H1 (cell line): Measurements from ENCODE around the gene PUDP. TPM values are rescaled to one million over a fixed set of nuclear protein-coding genes. Genes with fewer than 3 reads are reported as not detected.

ENCODE experiments used
- CTCF ChIA-PET: fragments of 300-600 bp; sonication (Branson Sonifier 250); formaldehyde crosslinking; loops from one replicate; lab custom pipeline; 2021; ENCODE audit not compliant: partially characterized antibody; lab: Charles Lee
- POLR2A ChIA-PET: fragments of 300-600 bp; sonication (Branson Sonifier 250); formaldehyde crosslinking; loops from one replicate; lab custom pipeline; 2021; ENCODE audit warnings: inconsistent platforms; ENCODE audit not compliant: partially characterized antibody; lab: Charles Lee
- DNase-seq, 2 experiments: peaks; one replicate each; pipeline versions ENCODE4 v3.0.0 to v3.0.0-alpha.2; 2010 to 2022; ENCODE audit warnings: low spot score in 2 of 2, low read depth in 1 of 2, mixed read lengths in 1 of 2
- FAIRE-seq: peaks from 2 replicates; lab custom pipeline; 2011; peaks lifted over from hg19 to GRCh38; lab: Jason Lieb, UNC
- H2AFZ ChIP-seq: 2 replicates; pipeline ENCODE4 v1.8.1; 2012; ENCODE audit warnings: low read length, inconsistent platforms
- H2AK5ac ChIP-seq: 2 replicates; pipeline ENCODE4 v1.6.1; 2013; ENCODE audit warnings: low read depth, low read length
- H2BK120ac ChIP-seq: replicated peaks from 2 replicates; pipeline ENCODE3; 2013; ENCODE audit warnings: low read depth, low read length, inconsistent platforms
- H2BK12ac ChIP-seq: 2 replicates; pipeline ENCODE4 v1.6.1; 2013; ENCODE audit warnings: low read depth, low read length
- H2BK15ac ChIP-seq: 2 replicates; pipeline ENCODE4 v1.6.1; 2013; ENCODE audit warnings: low read length
- H2BK20ac ChIP-seq: 2 replicates; pipeline ENCODE4 v1.6.1; 2013; ENCODE audit warnings: low read length
- H2BK5ac ChIP-seq: 2 replicates; pipeline ENCODE4 v1.6.1; 2013; ENCODE audit warnings: low read depth, low read length
- H3K14ac ChIP-seq: 2 replicates; pipeline ENCODE4 v1.6.1; 2013; ENCODE audit warnings: inconsistent platforms; ENCODE audit not compliant: insufficient read length
- H3K18ac ChIP-seq: 2 replicates; pipeline ENCODE4 v1.6.1; 2013; ENCODE audit warnings: low read length; ENCODE audit errors: extremely low read depth
- H3K23ac ChIP-seq: 2 replicates; pipeline ENCODE4 v1.6.1; 2013; ENCODE audit warnings: inconsistent platforms; ENCODE audit not compliant: insufficient read length
- H3K23me2 ChIP-seq: 2 replicates; pipeline ENCODE4 v1.6.1; 2013; ENCODE audit warnings: low read depth, low read length
- H3K27ac ChIP-seq: 2 replicates; pipeline ENCODE4 v1.6.1; 2011; ENCODE audit warnings: low read depth, low read length, inconsistent platforms
- H3K27me3 ChIP-seq, 4 experiments: replicated peaks in 1 of 4; 1 replicate in 1 of 4; 2 replicates in 3 of 4; pipeline versions ENCODE4 v1.6.1 to v1.8.1; 2011 to 2013; ENCODE audit warnings: low read length in 3 of 4, mild to moderate bottlenecking in 3 of 4, inconsistent platforms in 2 of 4, mixed read lengths in 2 of 4, moderate library complexity in 1 of 4; ENCODE audit not compliant: control insufficient read depth in 3 of 4, insufficient read depth in 3 of 4; ENCODE audit errors: extremely low read depth in 1 of 4
- H3K36me3 ChIP-seq, 4 experiments: 2 replicates each; pipeline versions ENCODE4 v1.6.1 to v1.8.1; 2011 to 2013; ENCODE audit warnings: mild to moderate bottlenecking in 4 of 4, low read length in 3 of 4, moderate library complexity in 2 of 4, control low read depth in 1 of 4, inconsistent platforms in 1 of 4; ENCODE audit not compliant: insufficient read depth in 4 of 4, control insufficient read depth in 2 of 4
- H3K4ac ChIP-seq: replicated peaks from 2 replicates; pipeline ENCODE3; 2013; ENCODE audit warnings: low read length, low read depth, mixed read lengths, inconsistent platforms; ENCODE audit not compliant: insufficient read length
- H3K4me1 ChIP-seq, 4 experiments: replicated peaks in 1 of 4; 1 replicate in 1 of 4; 2 replicates in 3 of 4; pipeline versions ENCODE4 v1.6.1 to v1.8.1; 2011 to 2013; ENCODE audit warnings: low read length in 3 of 4, inconsistent platforms in 2 of 4, mixed read lengths in 1 of 4; ENCODE audit not compliant: insufficient read depth in 4 of 4, control insufficient read depth in 3 of 4
- H3K4me2 ChIP-seq, 2 experiments: 2 replicates each; pipeline versions ENCODE4 v1.6.1 to v1.8.1; 2011 to 2013; ENCODE audit warnings: low read depth in 2 of 2, low read length in 2 of 2, control low read depth in 1 of 2, inconsistent platforms in 1 of 2, mild to moderate bottlenecking in 1 of 2; ENCODE audit not compliant: insufficient read depth in 1 of 2
- H3K4me3 ChIP-seq, 4 experiments: fragments of 200-600, 300-600 bp in 1 of 4; sonication (generic), shearing (Covaris generic), sonication (Bioruptor Twin) in 1 of 4; 2 replicates each; pipeline versions ENCODE4 v1.5.1 to v1.8.1; 2011 to 2016; ENCODE audit warnings: low read length in 4 of 4, low read depth in 3 of 4, control low read depth in 2 of 4, inconsistent platforms in 2 of 4, mild to moderate bottlenecking in 2 of 4, mixed read lengths in 1 of 4, moderate library complexity in 1 of 4; ENCODE audit not compliant: insufficient read depth in 2 of 4; ENCODE audit errors: extremely low read depth in 1 of 4
- H3K56ac ChIP-seq: replicated peaks from 2 replicates; pipeline ENCODE3; 2013; ENCODE audit warnings: low read depth, mild to moderate bottlenecking, mixed read lengths, low read length, inconsistent platforms; ENCODE audit not compliant: insufficient read length
- H3K79me1 ChIP-seq: 2 replicates; pipeline ENCODE4 v1.6.1; 2013; ENCODE audit warnings: low read depth, low read length, control low read depth
- H3K79me2 ChIP-seq, 2 experiments: 2 replicates each; pipeline versions ENCODE4 v1.6.1 to v1.8.1; 2012 to 2013; ENCODE audit warnings: low read length in 2 of 2, mild to moderate bottlenecking in 2 of 2, inconsistent platforms in 1 of 2; ENCODE audit not compliant: insufficient read depth in 2 of 2, control insufficient read depth in 1 of 2
- H3K9ac ChIP-seq, 4 experiments: replicated peaks in 1 of 4; 1 replicate in 1 of 4; 2 replicates in 3 of 4; pipeline versions ENCODE4 v1.6.1 to v1.8.1; 2011 to 2013; ENCODE audit warnings: low read depth in 3 of 4, low read length in 3 of 4, control low read depth in 2 of 4, mild to moderate bottlenecking in 2 of 4, moderate library complexity in 2 of 4, inconsistent platforms in 1 of 4; ENCODE audit errors: extremely low read depth in 1 of 4
- H3K9me3 ChIP-seq, 2 experiments: 2 replicates each; pipeline versions ENCODE4 v1.6.1 to v1.8.1; 2012 to 2013; ENCODE audit warnings: mild to moderate bottlenecking in 2 of 2, moderate library complexity in 2 of 2, control low read depth in 1 of 2, inconsistent platforms in 1 of 2, low read depth in 1 of 2, low read length in 1 of 2, mixed read lengths in 1 of 2; ENCODE audit not compliant: insufficient read depth in 2 of 2
- H4K20me1 ChIP-seq, 2 experiments: replicated peaks in 1 of 2; 2 replicates each; pipeline versions ENCODE3 to v1.8.1; 2011 to 2013; ENCODE audit warnings: inconsistent platforms in 2 of 2, low read length in 2 of 2, mild to moderate bottlenecking in 1 of 2; ENCODE audit not compliant: insufficient read depth in 2 of 2, control insufficient read depth in 1 of 2
- H4K5ac ChIP-seq: 2 replicates; pipeline ENCODE4 v1.6.1; 2013; ENCODE audit warnings: low read length, low read depth, mixed read lengths, inconsistent platforms; ENCODE audit not compliant: insufficient read length
- H4K8ac ChIP-seq: 2 replicates; pipeline ENCODE4 v1.8.0; 2013; ENCODE audit warnings: mild to moderate bottlenecking, moderate library complexity, low read length, inconsistent platforms; ENCODE audit not compliant: insufficient read depth; ENCODE audit errors: extremely low read depth
- H4K91ac ChIP-seq: replicated peaks from 2 replicates; pipeline ENCODE3; 2013; ENCODE audit warnings: low read length, mixed read lengths, inconsistent platforms; ENCODE audit not compliant: insufficient read length
- CTCF ChIP-seq, 3 experiments: IDR thresholded peaks; 1 replicate in 2 of 3; 2 replicates in 1 of 3; pipeline versions ENCODE4 v1.5.1 to v1.6.1; 2011; ENCODE audit warnings: low read length in 3 of 3, mild to moderate bottlenecking in 3 of 3, inconsistent platforms in 2 of 3, low read depth in 1 of 3, moderate library complexity in 1 of 3; ENCODE audit not compliant: insufficient read depth in 1 of 3; ENCODE audit errors: control extremely low read depth in 1 of 3
- EGR1 ChIP-seq: IDR thresholded peaks from 2 replicates; pipeline ENCODE4 v1.6.1; 2011; ENCODE audit warnings: low read depth, low read length, borderline replicate concordance
- FOSL1 ChIP-seq: IDR thresholded peaks from 2 replicates; pipeline ENCODE4 v1.6.1; 2011; ENCODE audit warnings: mild to moderate bottlenecking, low read depth, low read length, moderate library complexity; ENCODE audit not compliant: insufficient read depth
- POLR2A ChIP-seq, 2 experiments: IDR thresholded peaks; 1 replicate in 1 of 2; 2 replicates in 1 of 2; pipeline ENCODE4 v1.6.1; 2011; ENCODE audit warnings: low read depth in 2 of 2, low read length in 2 of 2, mild to moderate bottlenecking in 2 of 2; ENCODE audit errors: control extremely low read depth in 1 of 2
- RAD21 ChIP-seq, 2 experiments: IDR thresholded peaks in 1 of 2; conservative IDR thresholded peaks in 1 of 2; 2 replicates each; pipeline ENCODE4 v1.6.1; 2011; ENCODE audit warnings: low read depth in 2 of 2, low read length in 2 of 2, improper control_type of control experiment in 1 of 2, inconsistent platforms in 1 of 2, mild to moderate bottlenecking in 1 of 2, moderate library complexity in 1 of 2
- RBBP5 ChIP-seq: IDR thresholded peaks from 2 replicates; pipeline ENCODE4 v1.7.1; 2012; ENCODE audit warnings: low read depth, mild to moderate bottlenecking, inconsistent platforms, low read length, moderate library complexity, borderline replicate concordance
- SUZ12 ChIP-seq: fragments of 200-600 bp; sonication (generic); IDR thresholded peaks from 2 replicates; pipeline ENCODE4 v1.6.1; 2012; ENCODE audit warnings: mild to moderate bottlenecking, inconsistent platforms, low read length, moderate library complexity, mixed read lengths
- TBP ChIP-seq: IDR thresholded peaks from 2 replicates; pipeline ENCODE4 v1.6.1; 2011; ENCODE audit warnings: low read depth, low read length, improper control_type of control experiment
- WGBS, 2 experiments: shearing (Covaris generic) in 1 of 2; methylation state at CpG; one replicate each; pipeline versions ENCODE4 v1.1.6 to v1.1.7; 2013 to 2015; ENCODE audit warnings: low lambda C conversion rate in 2 of 2, mixed read lengths in 2 of 2, inconsistent platforms in 1 of 2, low coverage in 1 of 2, missing lambda C conversion rate in 1 of 2; ENCODE audit not compliant: insufficient replicate concordance in 2 of 2, insufficient coverage in 1 of 2, insufficient read length in 1 of 2; ENCODE audit errors: extremely low coverage in 1 of 2, missing lambda C conversion rate in 1 of 2; 5-methylcytosine and 5-hydroxymethylcytosine counted together
- polyA plus RNA-seq, 7 experiments: library from polyadenylated mRNA; depleted of rRNA in 3 of 7; stranded (reverse) in 5 of 7; unstranded in 2 of 7; fragments of >200 nt in 5 of 7; fragments of 200-250 nt in 2 of 7; gene quantifications; 1 replicate in 5 of 7; 2 replicates in 1 of 7; 4 replicates in 1 of 7; pipeline versions ENCODE4 v1.2.1 to v1.2.3, GENCODE V29; 2011 to 2013; ENCODE audit warnings: missing spikeins in 2 of 7, mixed read lengths in 2 of 7
- total RNA-seq: library from RNA; stranded (reverse); fragmentation: NEBNext Ultra II Directional; extraction: Animal tissue kit (Norgen Biotek cat#: 25700); gene quantifications from 2 replicates; pipeline ENCODE4 v1.2.1, GENCODE V29; 2021

The PUDP gene
- total and polyA plus RNA-seq, 2 of the 8 experiments (the other 6 are each of a cell fraction or from before 2014, with no cell fraction given) = 27.2 to 30.2 TPM

DNA sequence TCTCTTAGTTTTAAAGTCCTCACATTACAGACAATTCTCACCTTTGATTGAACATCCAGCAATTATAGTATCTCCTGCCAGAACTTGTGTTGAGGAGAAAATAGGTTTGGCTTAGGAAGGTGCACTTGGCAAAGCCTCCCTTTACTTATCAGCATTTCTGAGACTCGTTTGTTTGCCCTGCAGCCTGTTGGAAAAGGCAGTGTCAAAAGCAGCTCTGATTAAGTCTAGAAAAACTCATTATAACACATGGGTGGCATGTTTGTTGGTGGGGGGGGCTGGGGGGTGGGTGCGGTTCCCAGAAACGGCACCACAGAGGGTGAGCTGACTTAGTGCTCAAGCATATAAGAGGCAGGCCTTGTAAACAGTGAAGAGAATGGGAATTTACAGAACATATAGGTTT lies 21.7 kb upstream of the PUDP start:
- Histone ChIP-seq H3K56ac (no peak overlapping the region), H3K23me2 (no peaks in the 10 kb centered on the region), H3K9ac (no peak overlapping the region), H3K9me3 (no peaks in the 10 kb centered on the region), H4K5ac (no peak overlapping the region), H4K91ac (no peak overlapping the region), H2BK20ac (no peak overlapping the region), H2BK12ac (no peak overlapping the region), H2AK5ac (no peak overlapping the region), H3K14ac (no peak overlapping the region), H3K36me3 (no peaks in the 10 kb centered on the region), H2AFZ (no peak overlapping the region), H3K18ac (no peak overlapping the region), H3K79me2 (no peaks in the 10 kb centered on the region), H2BK120ac (no peak overlapping the region), H2BK5ac (no peak overlapping the region), H3K79me1 (no peaks in the 10 kb centered on the region), H3K4me2 (no peak overlapping the region), H2BK15ac (no peak overlapping the region), H4K20me1 (no peaks in the 10 kb centered on the region), H3K4me1 (no peaks in the 10 kb centered on the region), H3K4ac (no peak overlapping the region), H3K27me3 (no peaks in the 10 kb centered on the region), H3K23ac (no peak overlapping the region), H4K8ac (no peak overlapping the region), H3K4me3 (no peak overlapping the region), H3K27ac (no peak overlapping the region)
- ChIA-PET POLR2A (no interaction called here), CTCF (no interaction called here)
- WGBS, 2 experiments = 100% methylated on average over 1 of the region's 3 CpGs; no CpG with 5 or more reads in 1 of the 2 experiments
- DNase-seq (no peak), FAIRE-seq (no peak)
- TF ChIP-seq SUZ12 = no peak
- TF ChIP-seq RBBP5 = no peak
- TF ChIP-seq POLR2A (IDR thresholded peaks at IDR 0.05; ENCODE audit: control extremely low read depth in 1 of 2, low read depth in 2 of 2, low read length in 2 of 2) = no peak
- no peak for TF ChIP-seq CTCF (IDR thresholded peaks at IDR 0.05; ENCODE audit: control extremely low read depth in 1 of 3, insufficient read depth in 1 of 3, low read depth in 1 of 3, low read length in 3 of 3)
- TF ChIP-seq FOSL1 = no peak
- no peak for TF ChIP-seq RAD21 (IDR thresholded peaks at IDR 0.05 in 1 of 2, conservative IDR thresholded peaks at IDR 0.05 in 1 of 2; ENCODE audit: low read depth in 2 of 2, low read length in 2 of 2)
- no peak for TF ChIP-seq EGR1
- no peak for TF ChIP-seq TBP
